B cell (primary cell): ENCODE data around the gene CERS2. TPM values are rescaled to one million over a fixed set of nuclear protein-coding genes. Genes with fewer than 3 reads are reported as not detected.
A peak's percentile ranks its signal among the peaks of the same experiment; 100 is the strongest.

Source experiments
- ATAC-seq: fragments of 200-7000 bp; cut with Tn5 transposase; one replicate; pipeline ENCODE4 v1.10.0; 2021; ENCODE audit warnings: low read depth, mild to moderate bottlenecking, moderate number of reproducible peaks, moderate library complexity
- CTCF ChIA-PET: fragments of 350-600 bp; sonication (Branson Sonifier 250); formaldehyde crosslinking; loops from one replicate; lab custom pipeline; 2021; ENCODE audit warnings: antibody characterized with exemption, inconsistent platforms; lab: Charles Lee
- POLR2A ChIA-PET: fragments of 350-600 bp; sonication (Branson Sonifier 250); formaldehyde crosslinking; loops from one replicate; lab custom pipeline; 2021; ENCODE audit warnings: antibody characterized with exemption; lab: Charles Lee
- DNase-seq: peaks from one replicate; pipeline ENCODE4 v3.0.0; 2013
- H2AFZ ChIP-seq: 2 replicates; pipeline ENCODE4 v1.6.1; 2012; ENCODE audit warnings: mild to moderate bottlenecking, low read depth, low read length; ENCODE audit not compliant: insufficient read depth, poor library complexity, severe bottlenecking
- H3K27ac ChIP-seq, 2 donors: 1 replicate in 1 of 2; 2 replicates in 1 of 2; pipeline ENCODE4 v1.5.1; 2012 to 2013; ENCODE audit warnings: low read length in 2 of 2, mild to moderate bottlenecking in 2 of 2, moderate library complexity in 1 of 2
- H3K27me3 ChIP-seq, 4 experiments: fragments of 200-600 bp in 1 of 4; sonication (generic) in 1 of 4; replicated peaks in 1 of 4; 1 replicate in 2 of 4; 2 replicates in 2 of 4; pipeline versions ENCODE4 v1.6.1 to v1.7.0; 2013 to 2016; ENCODE audit warnings: low read length in 3 of 4, mild to moderate bottlenecking in 2 of 4, mixed read lengths in 1 of 4, moderate library complexity in 1 of 4; ENCODE audit not compliant: insufficient read depth in 4 of 4, control insufficient read depth in 3 of 4; ENCODE audit errors: control extremely low read depth in 1 of 4
- H3K36me3 ChIP-seq, 2 experiments: replicated peaks in 1 of 2; 1 replicate in 1 of 2; 2 replicates in 1 of 2; pipeline versions ENCODE4 v1.6.1 to v1.7.1; 2013; ENCODE audit warnings: low read length in 1 of 2; ENCODE audit not compliant: insufficient read depth in 2 of 2, control insufficient read depth in 1 of 2; ENCODE audit errors: control extremely low read depth in 1 of 2, extremely low read depth in 1 of 2
- H3K4me1 ChIP-seq, 2 donors: fragments of 200-600 bp in 1 of 2; sonication (generic) in 1 of 2; 1 replicate in 1 of 2; 2 replicates in 1 of 2; pipeline versions ENCODE4 v1.5.1 to v1.6.1; 2013 to 2017; ENCODE audit warnings: low read length in 2 of 2; ENCODE audit not compliant: control insufficient read depth in 2 of 2, insufficient read depth in 2 of 2
- H3K4me2 ChIP-seq: replicated peaks from 2 replicates; pipeline ENCODE3; 2012; ENCODE audit warnings: mild to moderate bottlenecking, low read depth, low read length; ENCODE audit not compliant: poor library complexity, severe bottlenecking
- H3K4me3 ChIP-seq, 5 experiments: fragments of 200-600 bp in 1 of 5; sonication (generic) in 1 of 5; 1 replicate in 3 of 5; 2 replicates in 2 of 5; pipeline versions ENCODE4 v1.5.1 to v1.7.0; 2011 to 2016; ENCODE audit warnings: low read length in 4 of 5, mild to moderate bottlenecking in 4 of 5, low read depth in 2 of 5, control low read depth in 1 of 5, moderate library complexity in 1 of 5; ENCODE audit not compliant: insufficient read depth in 1 of 5; ENCODE audit errors: control extremely low read depth in 1 of 5, extremely low read depth in 1 of 5
- H3K79me2 ChIP-seq: fragments of 200-600 bp; sonication (generic); one replicate; pipeline ENCODE4 v1.6.0; 2016; ENCODE audit warnings: low read length; ENCODE audit not compliant: control insufficient read depth, insufficient read depth
- H3K9ac ChIP-seq: fragments of 200-600 bp; sonication (generic); 2 replicates; pipeline ENCODE4 v1.6.1; 2017; ENCODE audit warnings: mild to moderate bottlenecking, low read length, moderate library complexity
- H3K9me3 ChIP-seq, 3 donors: one replicate each; pipeline versions ENCODE4 v1.6.1 to v1.7.1; 2013; ENCODE audit warnings: low read length in 2 of 3; ENCODE audit not compliant: control insufficient read depth in 2 of 3, insufficient read depth in 1 of 3; ENCODE audit errors: control extremely low read depth in 1 of 3
- H4K20me1 ChIP-seq: 2 replicates; pipeline ENCODE4 v1.6.0; 2012; ENCODE audit warnings: mild to moderate bottlenecking, low read length; ENCODE audit not compliant: insufficient read depth, control insufficient read depth, poor library complexity, severe bottlenecking
- H3K27ac Mint-ChIP-seq: one replicate; pipeline ENCODE4 v1.8.0; 2021; ENCODE audit warnings: mixed read lengths
- H3K27me3 Mint-ChIP-seq: one replicate; pipeline ENCODE4 v1.8.0; 2021; ENCODE audit warnings: mixed read lengths
- H3K4me1 Mint-ChIP-seq: one replicate; pipeline ENCODE4 v1.8.0; 2021; ENCODE audit warnings: mixed read lengths
- H3K4me3 Mint-ChIP-seq: one replicate; pipeline ENCODE4 v1.8.0; 2021; ENCODE audit warnings: mixed read lengths
- H3K9me3 Mint-ChIP-seq: one replicate; pipeline ENCODE4 v1.8.0; 2022; ENCODE audit warnings: mixed read lengths; ENCODE audit not compliant: insufficient read depth
- EZH2 ChIP-seq: IDR thresholded peaks from 2 replicates; pipeline ENCODE4 v1.6.1; 2012; ENCODE audit warnings: borderline replicate concordance, low read depth, mild to moderate bottlenecking, moderate library complexity, low read length; ENCODE audit not compliant: insufficient read depth, poor library complexity, severe bottlenecking
- WGBS: methylation state at CpG from one replicate; pipeline ENCODE4 v1.1.5; 2013; ENCODE audit warnings: missing lambda C conversion rate; ENCODE audit not compliant: insufficient coverage; 5-methylcytosine and 5-hydroxymethylcytosine counted together
- intact Hi-C: fragments of 100-400 bp; cut with micrococcal nuclease; formaldehyde crosslinking; loops from one replicate; pipeline ENCODE4 v1.10.0; 2022
- polyA plus RNA-seq: library from polyadenylated mRNA; depleted of rRNA; stranded (reverse); fragments of >200 nt; gene quantifications from 2 replicates; pipeline ENCODE4 v1.2.3, GENCODE V29; 2012
- total RNA-seq, 2 donors: library from RNA; stranded (reverse); fragments of 120-200 nt in 1 of 2; gene quantifications; 1 replicate in 1 of 2; 2 replicates in 1 of 2; pipeline versions ENCODE4 v1.2.3 to v1.2.4, GENCODE V29; 2013 to 2022
- TF ChIP-seq, protein P1 (sequence below): fragments of 200-600 bp; IDR thresholded peaks from one replicate; pipeline ENCODE4 v1.8.0; 2022; ENCODE audit warnings: antibody characterized with exemption, mild to moderate bottlenecking

CERS2 gene
- total and polyA plus RNA-seq, 2 donors (not counting 1 experiment from before 2014, with no cell fraction given), result 68.4 to 130 TPM

DNA sequence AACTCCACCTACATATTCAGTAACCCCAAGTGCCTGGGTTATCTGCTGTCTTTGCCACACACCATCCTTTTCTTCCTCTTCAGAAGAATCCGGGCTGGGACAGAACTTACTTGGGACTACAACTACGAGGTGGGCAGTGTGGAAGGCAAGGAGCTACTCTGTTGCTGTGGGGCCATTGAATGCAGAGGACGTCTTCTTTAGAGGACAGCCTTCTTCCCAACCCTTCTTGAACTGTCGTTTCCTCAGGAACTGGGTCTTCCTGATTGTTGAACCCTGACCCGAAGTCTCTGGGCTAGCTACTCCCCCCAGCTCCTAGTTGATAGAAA lies 10.5 kb downstream of the CERS2 start:
- TF ChIP-seq, protein P1, sequence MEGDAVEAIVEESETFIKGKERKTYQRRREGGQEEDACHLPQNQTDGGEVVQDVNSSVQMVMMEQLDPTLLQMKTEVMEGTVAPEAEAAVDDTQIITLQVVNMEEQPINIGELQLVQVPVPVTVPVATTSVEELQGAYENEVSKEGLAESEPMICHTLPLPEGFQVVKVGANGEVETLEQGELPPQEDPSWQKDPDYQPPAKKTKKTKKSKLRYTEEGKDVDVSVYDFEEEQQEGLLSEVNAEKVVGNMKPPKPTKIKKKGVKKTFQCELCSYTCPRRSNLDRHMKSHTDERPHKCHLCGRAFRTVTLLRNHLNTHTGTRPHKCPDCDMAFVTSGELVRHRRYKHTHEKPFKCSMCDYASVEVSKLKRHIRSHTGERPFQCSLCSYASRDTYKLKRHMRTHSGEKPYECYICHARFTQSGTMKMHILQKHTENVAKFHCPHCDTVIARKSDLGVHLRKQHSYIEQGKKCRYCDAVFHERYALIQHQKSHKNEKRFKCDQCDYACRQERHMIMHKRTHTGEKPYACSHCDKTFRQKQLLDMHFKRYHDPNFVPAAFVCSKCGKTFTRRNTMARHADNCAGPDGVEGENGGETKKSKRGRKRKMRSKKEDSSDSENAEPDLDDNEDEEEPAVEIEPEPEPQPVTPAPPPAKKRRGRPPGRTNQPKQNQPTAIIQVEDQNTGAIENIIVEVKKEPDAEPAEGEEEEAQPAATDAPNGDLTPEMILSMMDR, result no peak
- TF ChIP-seq EZH2, result no peak
- POLR2A ChIA-PET, result interaction anchor here (0.6 kb wide), 1 partner anchor 10 kb away, joined by 3 read pairs; the partner anchor contains the start of gene CERS2
- intact Hi-C loops, result no loop called here

DNA sequence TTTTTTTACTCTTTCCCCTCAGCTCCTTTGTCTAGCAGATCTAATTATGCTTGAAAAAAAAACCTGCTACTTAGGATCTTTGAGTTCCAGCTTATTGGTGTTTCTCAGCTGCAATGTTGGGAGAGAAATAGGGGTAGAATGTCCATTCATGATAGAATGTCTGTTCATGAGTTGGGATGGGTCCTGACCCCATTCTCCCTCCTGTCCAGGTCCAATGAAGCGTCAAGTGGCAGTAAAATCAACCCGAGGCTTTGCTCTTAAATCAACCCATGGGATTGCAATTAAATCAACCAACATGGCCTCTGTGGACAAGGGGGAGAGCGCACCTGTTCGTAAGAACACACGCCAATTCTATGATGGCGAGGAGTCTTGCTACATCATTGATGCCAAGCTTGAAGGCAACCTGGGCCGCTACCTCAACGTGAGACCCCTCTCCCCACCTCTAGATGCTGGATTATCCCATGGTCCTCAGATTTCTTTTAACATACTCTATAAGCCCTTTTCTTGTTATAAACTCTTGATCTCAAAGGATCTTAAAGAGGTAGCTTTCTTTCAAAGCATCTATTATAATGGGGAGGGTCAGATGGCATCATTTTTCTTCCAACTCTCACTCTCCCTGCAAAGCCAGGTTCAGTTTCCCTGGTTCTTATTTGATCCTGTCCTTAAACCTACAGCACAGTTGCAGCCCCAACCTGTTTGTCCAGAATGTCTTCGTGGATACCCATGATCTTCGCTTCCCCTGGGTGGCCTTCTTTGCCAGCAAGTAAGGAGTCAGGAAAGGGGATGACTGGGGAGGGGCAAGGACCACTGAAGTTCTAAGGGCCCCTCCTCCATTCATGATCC lies 11.1 kb downstream of the CERS2 start:
- no peak overlapping the region for H3K27ac ChIP-seq
- TF ChIP-seq, protein P1, result no peak
- no peak for TF ChIP-seq EZH2
- no peak for ATAC-seq
- peaks cover 5% of the 10 kb centered on the region for H3K79me2 ChIP-seq
- ChIA-PET CTCF (interaction anchor here (0.9 kb wide), 1 partner anchor 40 kb away, joined by 3 read pairs; no protein-coding TSS in a partner anchor), POLR2A (interaction anchor here (0.6 kb wide), 2 partner anchors 11 to 14 kb away, joined by 3 to 4 read pairs; partner anchors contain the start of gene CERS2)
- intact Hi-C loops, result no loop called here
- no peak overlapping the region for H3K4me2 ChIP-seq
- H3K36me3 ChIP-seq, result peaks cover 5 to 90% of the 10 kb centered on the region in 2 experiments
- DNase-seq, result no peak
- no peaks in the 10 kb centered on the region for H3K9me3 ChIP-seq
- no peaks in the 10 kb centered on the region for H3K27me3 ChIP-seq
- no peak overlapping the region for H2AFZ ChIP-seq
- H4K20me1 ChIP-seq, result peaks cover 11% of the 10 kb centered on the region
- no peak overlapping the region for H3K9ac ChIP-seq
- no peaks in the 10 kb centered on the region for H3K4me1 Mint-ChIP-seq
- WGBS, result 96% methylated on average over 6 of the region's 10 CpGs
- no peak overlapping the region for H3K4me3 Mint-ChIP-seq
- H3K27ac Mint-ChIP-seq, result peak overlapping the region; percentile 50
- no peaks in the 10 kb centered on the region for H3K4me1 ChIP-seq
- no peaks in the 10 kb centered on the region for H3K9me3 Mint-ChIP-seq
- no peak overlapping the region for H3K4me3 ChIP-seq
- no peaks in the 10 kb centered on the region for H3K27me3 Mint-ChIP-seq

More for the DNA sequence above, 10.5 kb downstream of the CERS2 start:
- no peak overlapping the region for H3K9ac ChIP-seq
- H3K9me3 ChIP-seq, result no peaks in the 10 kb centered on the region
- peaks cover 17% of the 10 kb centered on the region for H4K20me1 ChIP-seq
- no peak overlapping the region for H2AFZ ChIP-seq
- no peak overlapping the region for H3K4me3 ChIP-seq
- Mint-ChIP-seq H3K9me3 (no peaks in the 10 kb centered on the region), H3K27me3 (no peaks in the 10 kb centered on the region), H3K4me3 (no peak overlapping the region), H3K27ac (no peak overlapping the region), H3K4me1 (peaks cover 2% of the 10 kb centered on the region)
- no peaks in the 10 kb centered on the region for H3K27me3 ChIP-seq
- ATAC-seq, result no peak
- H3K27ac ChIP-seq, result no peak overlapping the region
- no peaks in the 10 kb centered on the region for H3K4me1 ChIP-seq
- no peak for DNase-seq
- H3K4me2 ChIP-seq, result no peak overlapping the region
- H3K79me2 ChIP-seq, result peaks cover 7% of the 10 kb centered on the region
- CTCF ChIA-PET, result interaction anchor here (0.9 kb wide), 1 partner anchor 40 kb away, joined by 3 read pairs; no protein-coding TSS in a partner anchor
- H3K36me3 ChIP-seq, result peaks cover 5 to 89% of the 10 kb centered on the region in 2 experiments
- WGBS, result 93% methylated on average over 3 of the region's 5 CpGs
